DMS 273 (cell line): ENCODE data around the gene OTOP2.
"Not testable (repeated sequence)": the region's sequence is repeated elsewhere in the genome, so short reads cannot be mapped to it uniquely, and the experiment has no call there.

Experiments
- DNase-seq: peaks from one replicate; lab custom pipeline; 2025; ENCODE audit not compliant: unreplicated experiment; lab: John Stamatoyannopoulos, UW

The OTOP2 gene

GRCh38 chr17:74901353-74902135 is 22.5 kb upstream of the OTOP2 start:
- no peak for DNase-seq

GRCh38 chr17:74903034-74903433 is 21.0 kb upstream of the OTOP2 start:
- no peak for DNase-seq

- DNase-seq: no peak
Observed at GRCh38 chr17:74903671-74904070, 20.4 kb upstream of the OTOP2 start.

- DNase-seq: no peak
Observed at GRCh38 chr17:74904687-74905409, 19.2 kb upstream of the OTOP2 start.

GRCh38 chr17:74906214-74906793 is 17.8 kb upstream of the OTOP2 start:
- DNase-seq: not testable (repeated sequence)

GRCh38 chr17:74907012-74907411 is 17.1 kb upstream of the OTOP2 start:
- no peak for DNase-seq

- DNase-seq: not testable (repeated sequence)
Observed at GRCh38 chr17:74909097-74909496, 15.0 kb upstream of the OTOP2 start.

GRCh38 chr17:74911423-74911822 is 12.7 kb upstream of the OTOP2 start:
- DNase-seq: not testable (repeated sequence)

- no peak for DNase-seq
Observed at GRCh38 chr17:74916136-74916850, 7.8 kb upstream of the OTOP2 start.

GRCh38 chr17:74916851-74917199 is 7.2 kb upstream of the OTOP2 start:
- DNase-seq: no peak

- no peak for DNase-seq
Observed at GRCh38 chr17:74917430-74917829, 6.6 kb upstream of the OTOP2 start.

- no peak for DNase-seq
Observed at GRCh38 chr17:74918906-74919305, 5.2 kb upstream of the OTOP2 start.

- DNase-seq: no peak
Observed at GRCh38 chr17:74919440-74920305, 4.4 kb upstream of the OTOP2 start.

GRCh38 chr17:74920306-74920620 is 3.8 kb upstream of the OTOP2 start:
- no peak for DNase-seq

GRCh38 chr17:74920642-74921025 is 3.4 kb upstream of the OTOP2 start:
- DNase-seq: peak; percentile 56

GRCh38 chr17:74921026-74921681 is 2.9 kb upstream of the OTOP2 start:
- DNase-seq: peak; percentile 62

- DNase-seq: no peak
Observed at GRCh38 chr17:74921769-74922168, 2.3 kb upstream of the OTOP2 start.

- no peak for DNase-seq
Observed at GRCh38 chr17:74922172-74922571, 1.9 kb upstream of the OTOP2 start.

- DNase-seq: peak; percentile 57
Observed at GRCh38 chr17:74922694-74923537, 1.2 kb upstream of the OTOP2 start, which contains the start of gene USH1G. Gene USH1G (minus strand): TSS chr17:74923255. CDS start chr17:74923073, 182 bp downstream.
